Measurements from ENCODE around the gene ATAD3B. TPM values are rescaled to one million over a fixed set of nuclear protein-coding genes. Genes with fewer than 3 reads are reported as not detected.

Gene ATAD3B
- polyA plus RNA-seq, 3 donors, result 2.3 to 23.3 (median 2.3) TPM

DNA sequence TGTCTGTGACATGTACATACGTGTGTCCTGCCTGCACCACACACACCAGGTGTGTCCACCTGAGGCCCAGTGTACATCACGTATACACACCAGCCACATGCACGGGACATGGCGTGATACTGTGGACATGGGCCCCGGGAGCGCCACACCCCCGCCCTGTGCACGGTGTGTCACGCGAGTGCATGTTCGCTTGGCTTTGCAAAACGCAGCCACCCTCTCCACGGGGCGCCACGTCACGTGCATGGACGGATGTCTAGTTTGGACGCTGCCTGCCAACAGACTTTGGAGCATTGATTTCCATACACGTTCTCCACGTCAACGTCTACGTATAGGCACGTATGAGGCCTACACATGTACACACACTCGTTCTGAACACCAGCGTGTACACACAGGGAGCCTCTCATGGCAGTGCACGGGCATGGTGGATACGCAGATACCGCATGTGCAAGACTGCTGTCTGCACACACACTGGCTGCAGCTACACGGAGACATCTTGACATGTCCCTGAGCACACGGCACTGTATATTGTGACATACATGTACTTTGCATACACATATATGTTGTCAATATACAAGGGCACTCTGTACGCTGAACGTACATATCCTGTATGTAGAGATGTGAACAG, 66.2 kb downstream of the ATAD3B start:
- Mint-ChIP-seq H3K27me3 (ENCODE audit: low read depth in 3 of 3) (peaks cover 4 to 28% (median 17%) of the 10 kb centered on the region in 3 donors), H3K27ac (no peak overlapping the region), H3K4me1 (peaks cover 4% of the 10 kb centered on the region), H3K4me3 (no peak overlapping the region), H3K36me3 (peaks cover 16 to 17% of the 10 kb centered on the region in 2 donors), H3K9me3 (peaks cover 0 to 3% (median 0%) of the 10 kb centered on the region in 7 donors)
- H3K79me2 ChIP-seq (ENCODE audit: insufficient read depth, low read length), result no peaks in the 10 kb centered on the region
- TF ChIP-seq CTCF (IDR thresholded peaks at IDR 0.05), result no peak
- intact Hi-C loops (cut with micrococcal nuclease), result no loop called here
- H3K27me3 ChIP-seq (ENCODE audit: control insufficient read depth in 2 of 2, insufficient read depth in 2 of 2, low read length in 2 of 2), result peaks cover 0 to 20% of the 10 kb centered on the region in 2 donors
- H3K4me1 ChIP-seq (ENCODE audit: control insufficient read depth in 1 of 2, insufficient read depth in 2 of 2, low read length in 2 of 2), result peaks cover 3 to 7% of the 10 kb centered on the region in 2 donors
- no peak overlapping the region for H3K9ac ChIP-seq (ENCODE audit: insufficient read depth, low read length, poor library complexity, severe bottlenecking)
- H3K9me3 ChIP-seq (replicated peaks in 1 of 2; ENCODE audit: control insufficient read depth in 1 of 2, insufficient read depth in 1 of 2, low read length in 2 of 2), result peaks cover 0 to under 1% of the 10 kb centered on the region in 2 donors
- H3K36me3 ChIP-seq (replicated peaks in 1 of 2; ENCODE audit: control insufficient read depth in 1 of 2, insufficient read depth in 2 of 2, low read length in 2 of 2), result peaks cover 14 to 16% of the 10 kb centered on the region in 2 donors
- no peak overlapping the region for H3K4me2 ChIP-seq (replicated peaks; ENCODE audit: extremely low read depth, low read length, poor library complexity, severe bottlenecking)
- no peak overlapping the region for H2AFZ ChIP-seq (ENCODE audit: insufficient read depth, low read depth, low read length, poor library complexity, severe bottlenecking)
- H3K27ac ChIP-seq (ENCODE audit: low read depth in 1 of 2, low read length in 2 of 2), result no peak overlapping the region
- H4K20me1 ChIP-seq (ENCODE audit: insufficient read depth, low read length), result peaks cover 7% of the 10 kb centered on the region
- no peak overlapping the region for H3K4me3 ChIP-seq (replicated peaks in 1 of 3; ENCODE audit: low read depth in 2 of 3, low read length in 3 of 3)
- WGBS (ENCODE audit: insufficient coverage), result 95% methylated on average over 28 of the region's 32 CpGs
- DNase-seq, result no peak

- intact Hi-C loops (cut with micrococcal nuclease), result no loop called here
Observed at GRCh38 chr1:1538334-1538733, 66.8 kb downstream of the ATAD3B start.

More at GRCh38 chr1:1538334-1538733, 66.8 kb downstream of the ATAD3B start:
- TF ChIP-seq CTCF (IDR thresholded peaks at IDR 0.05), result no peak
- Histone ChIP-seq H3K36me3 (replicated peaks in 1 of 2; ENCODE audit: control insufficient read depth in 1 of 2, insufficient read depth in 2 of 2, low read length in 2 of 2) (peaks cover 20 to 22% of the 10 kb centered on the region in 2 donors), H3K4me1 (ENCODE audit: control insufficient read depth in 1 of 2, insufficient read depth in 2 of 2, low read length in 2 of 2) (peaks cover 0 to 7% of the 10 kb centered on the region in 2 donors), H3K79me2 (ENCODE audit: insufficient read depth, low read length) (no peaks in the 10 kb centered on the region), H2AFZ (ENCODE audit: insufficient read depth, low read depth, low read length, poor library complexity, severe bottlenecking) (no peak overlapping the region), H3K4me3 (replicated peaks in 1 of 3; ENCODE audit: low read depth in 2 of 3, low read length in 3 of 3) (no peak overlapping the region), H3K4me2 (replicated peaks; ENCODE audit: extremely low read depth, low read length, poor library complexity, severe bottlenecking) (no peak overlapping the region), H3K9me3 (replicated peaks in 1 of 2; ENCODE audit: control insufficient read depth in 1 of 2, insufficient read depth in 1 of 2, low read length in 2 of 2) (no peaks in the 10 kb centered on the region), H3K27ac (ENCODE audit: low read depth in 1 of 2, low read length in 2 of 2) (no peak overlapping the region), H3K9ac (ENCODE audit: insufficient read depth, low read length, poor library complexity, severe bottlenecking) (no peak overlapping the region), H3K27me3 (ENCODE audit: control insufficient read depth in 2 of 2, insufficient read depth in 2 of 2, low read length in 2 of 2) (peaks cover 0 to 20% of the 10 kb centered on the region in 2 donors), H4K20me1 (ENCODE audit: insufficient read depth, low read length) (peaks cover 7% of the 10 kb centered on the region)
- Mint-ChIP-seq H3K4me3 (no peak overlapping the region), H3K9me3 (peaks cover 0 to 3% (median 0%) of the 10 kb centered on the region in 7 donors), H3K4me1 (peaks cover 2% of the 10 kb centered on the region), H3K36me3 (peaks cover 20 to 22% of the 10 kb centered on the region in 2 donors), H3K27ac (no peak overlapping the region), H3K27me3 (ENCODE audit: low read depth in 3 of 3) (peaks cover 4 to 28% (median 17%) of the 10 kb centered on the region in 3 donors)
- no peak for DNase-seq
- 94% methylated on average over 23 of the region's 23 CpGs for WGBS (ENCODE audit: insufficient coverage)

All from CD14-positive monocyte (primary cell).